SK-N-SH treated with all-trans-retinoic acid at 6 μM for 48 hours (cell line): ENCODE data around the gene CAMK2B.
"Not testable (repeated sequence)": the region's sequence is repeated elsewhere in the genome, so short reads cannot be mapped to it uniquely, and the experiment has no call there.

Source experiments
- ATAC-seq: fragments of 200-7000 bp; cut with Tn5 transposase; 3 replicates; pipeline ENCODE4 v1.9.1; 2020; ENCODE audit warnings: mild to moderate bottlenecking, moderate library complexity
- ARNTL ChIP-seq: fragments of 450-650 bp; formaldehyde crosslinking; IDR thresholded peaks from 2 replicates; pipeline ENCODE4 v1.5.0; 2020; ENCODE audit warnings: low read depth, mild to moderate bottlenecking, moderate library complexity, borderline replicate concordance
- CSDC2 ChIP-seq: fragments of 250-450 bp; sonication (Bioruptor Pico); IDR thresholded peaks from 2 replicates; pipeline ENCODE4 v1.5.0; 2020; ENCODE audit warnings: mild to moderate bottlenecking, moderate library complexity
- CSRNP3 ChIP-seq: fragments of 250-450 bp; sonication (Bioruptor Pico); IDR thresholded peaks from 2 replicates; pipeline ENCODE4 v1.5.1; 2021; ENCODE audit warnings: mild to moderate bottlenecking, moderate library complexity
- ESRRG ChIP-seq: fragments of 250-450 bp; sonication (Bioruptor Pico); IDR thresholded peaks from 2 replicates; pipeline ENCODE4 v1.6.1; 2021; ENCODE audit warnings: mild to moderate bottlenecking
- GLIS3 ChIP-seq: fragments of 250-450 bp; sonication (Bioruptor Pico); IDR thresholded peaks from 2 replicates; pipeline ENCODE4 v1.5.0; 2020; ENCODE audit warnings: mild to moderate bottlenecking, moderate library complexity
- ISL1 ChIP-seq: fragments of 250-450 bp; sonication (Bioruptor Pico); IDR thresholded peaks from 2 replicates; pipeline ENCODE4 v2.1.2; 2022; ENCODE audit warnings: mild to moderate bottlenecking, moderate library complexity
- OSR1 ChIP-seq: fragments of 250-450 bp; sonication (Bioruptor Pico); IDR thresholded peaks from 2 replicates; pipeline ENCODE4 v1.8.0; 2022; ENCODE audit warnings: moderate library complexity, mild to moderate bottlenecking, inconsistent platforms
- POU6F1 ChIP-seq: fragments of 250-450 bp; sonication (Bioruptor Pico); IDR thresholded peaks from 2 replicates; pipeline ENCODE4 v1.8.0; 2021; ENCODE audit warnings: low read depth, mild to moderate bottlenecking, moderate library complexity, borderline replicate concordance
- PPARA ChIP-seq: fragments of 250-450 bp; sonication (Bioruptor Pico); IDR thresholded peaks from 2 replicates; pipeline ENCODE4 v1.5.0; 2020; ENCODE audit warnings: mild to moderate bottlenecking, borderline replicate concordance
- RARB ChIP-seq: fragments of 250-450 bp; sonication (Bioruptor Pico); IDR thresholded peaks from 2 replicates; pipeline ENCODE4 v1.8.0; 2021; ENCODE audit warnings: mild to moderate bottlenecking, moderate library complexity
- SNAI2 ChIP-seq: fragments of 250-450 bp; sonication (Bioruptor Pico); IDR thresholded peaks from 2 replicates; pipeline ENCODE4 v1.5.0; 2020; ENCODE audit warnings: mild to moderate bottlenecking, moderate library complexity
- TCF4 ChIP-seq: fragments of 250-450 bp; sonication (Bioruptor Pico); IDR thresholded peaks from 2 replicates; pipeline ENCODE4 v1.8.0; 2021; ENCODE audit warnings: mild to moderate bottlenecking, moderate library complexity, borderline replicate concordance
- TSHZ2 ChIP-seq: fragments of 250-450 bp; sonication (Bioruptor Pico); IDR thresholded peaks from 2 replicates; pipeline ENCODE4 v1.5.0; 2020; ENCODE audit warnings: mild to moderate bottlenecking, moderate library complexity
- ZC3H10 ChIP-seq: fragments of 250-450 bp; sonication (Bioruptor Pico); IDR thresholded peaks from 2 replicates; pipeline ENCODE4 v1.5.1; 2021; ENCODE audit warnings: mild to moderate bottlenecking, moderate library complexity
- ZFP3 ChIP-seq: fragments of 250-450 bp; sonication (Bioruptor Pico); IDR thresholded peaks from 2 replicates; pipeline ENCODE4 v1.5.0; 2020; ENCODE audit warnings: mild to moderate bottlenecking, moderate library complexity
- ZNF565 ChIP-seq: fragments of 450-650 bp; formaldehyde crosslinking; conservative IDR thresholded peaks from 2 replicates; pipeline ENCODE4 v1.5.0; 2020; ENCODE audit warnings: low read depth, mild to moderate bottlenecking, moderate library complexity
- ZNF70 ChIP-seq: fragments of 450-650 bp; formaldehyde crosslinking; IDR thresholded peaks from 2 replicates; pipeline ENCODE4 v1.5.0; 2020; ENCODE audit warnings: mild to moderate bottlenecking, moderate library complexity
- ZNF8 ChIP-seq: fragments of 450-650 bp; formaldehyde crosslinking; IDR thresholded peaks from 2 replicates; pipeline ENCODE4 v1.5.0; 2020; ENCODE audit warnings: mild to moderate bottlenecking, moderate library complexity
- TF ChIP-seq, protein P1 (sequence below): fragments of 250-450 bp; sonication (Bioruptor Pico); IDR thresholded peaks from 2 replicates; pipeline ENCODE4 v1.8.0; 2020; ENCODE audit warnings: mild to moderate bottlenecking, moderate library complexity, borderline replicate concordance
- TF ChIP-seq, protein P2 (sequence below): fragments of 250-450 bp; sonication (Bioruptor Pico); IDR thresholded peaks from 2 replicates; pipeline ENCODE4 v1.5.1; 2020; ENCODE audit warnings: low read depth, mild to moderate bottlenecking, moderate library complexity

CAMK2B gene

GRCh38 chr7:44201813-44202212 is 123.6 kb downstream of the CAMK2B start:
- ATAC-seq = peak; percentile 2; the same call in 2 of the 3 replicates
- no peak for TF ChIP-seq ESRRG (CRISPR knock-in tag)
- TF ChIP-seq ZNF565 (CRISPR knock-in tag) = no peak
- TF ChIP-seq ZFP3 = no peak
- TF ChIP-seq OSR1 = no peak
- TF ChIP-seq ZC3H10 (CRISPR knock-in tag) = no peak

DNA sequence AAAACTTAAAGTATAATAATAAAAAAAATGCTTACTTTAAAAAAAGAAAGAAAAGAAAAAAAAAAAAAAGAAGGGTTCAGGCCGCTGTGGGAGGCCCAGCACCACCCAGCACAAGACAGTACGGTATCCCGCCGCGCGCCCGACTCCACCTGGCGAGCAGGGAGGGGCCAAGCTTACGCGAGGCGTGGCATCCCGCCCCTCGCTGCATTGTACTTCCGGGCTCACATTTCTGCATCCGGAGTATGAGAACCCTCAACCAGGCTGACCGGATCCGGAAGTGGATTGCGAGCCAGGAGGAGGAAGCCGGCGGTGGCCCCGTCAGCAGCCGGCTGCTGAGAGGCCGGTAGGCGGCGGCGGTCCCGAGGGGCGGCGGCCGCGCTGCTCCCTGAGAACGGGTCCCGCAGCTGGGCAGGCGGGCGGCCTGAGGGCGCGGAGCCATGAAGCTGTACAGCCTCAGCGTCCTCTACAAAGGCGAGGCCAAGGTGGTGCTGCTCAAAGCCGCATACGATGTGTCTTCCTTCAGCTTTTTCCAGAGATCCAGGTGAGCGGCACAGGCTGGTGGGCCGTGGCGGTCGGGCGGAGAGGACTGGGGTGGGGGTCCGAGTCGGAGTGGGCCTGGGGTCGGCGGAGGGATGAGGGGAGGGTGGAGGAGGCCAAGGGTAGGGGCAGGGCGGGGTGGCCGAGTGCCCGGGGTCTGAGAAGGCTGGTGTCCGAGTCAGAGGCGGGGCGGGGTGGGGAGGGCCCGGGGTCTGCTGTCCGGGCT is 124.5 kb downstream of the CAMK2B start, which contains the start of gene YKT6:
Gene YKT6, plus strand, starts transcription at position 280 of the 763 bp plus-strand sequence. Its CDS starts 158 bp downstream, at position 438.
- ATAC-seq = peak; percentile 97
- TF ChIP-seq ISL1 = no peak
- TF ChIP-seq ESRRG (CRISPR knock-in tag) = no peak
- TF ChIP-seq TSHZ2 (CRISPR knock-in tag) = no peak
- TF ChIP-seq, protein P1, sequence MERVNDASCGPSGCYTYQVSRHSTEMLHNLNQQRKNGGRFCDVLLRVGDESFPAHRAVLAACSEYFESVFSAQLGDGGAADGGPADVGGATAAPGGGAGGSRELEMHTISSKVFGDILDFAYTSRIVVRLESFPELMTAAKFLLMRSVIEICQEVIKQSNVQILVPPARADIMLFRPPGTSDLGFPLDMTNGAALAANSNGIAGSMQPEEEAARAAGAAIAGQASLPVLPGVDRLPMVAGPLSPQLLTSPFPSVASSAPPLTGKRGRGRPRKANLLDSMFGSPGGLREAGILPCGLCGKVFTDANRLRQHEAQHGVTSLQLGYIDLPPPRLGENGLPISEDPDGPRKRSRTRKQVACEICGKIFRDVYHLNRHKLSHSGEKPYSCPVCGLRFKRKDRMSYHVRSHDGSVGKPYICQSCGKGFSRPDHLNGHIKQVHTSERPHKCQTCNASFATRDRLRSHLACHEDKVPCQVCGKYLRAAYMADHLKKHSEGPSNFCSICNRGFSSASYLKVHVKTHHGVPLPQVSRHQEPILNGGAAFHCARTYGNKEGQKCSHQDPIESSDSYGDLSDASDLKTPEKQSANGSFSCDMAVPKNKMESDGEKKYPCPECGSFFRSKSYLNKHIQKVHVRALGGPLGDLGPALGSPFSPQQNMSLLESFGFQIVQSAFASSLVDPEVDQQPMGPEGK (CRISPR knock-in tag) = no peak
- no peak for TF ChIP-seq ZNF565 (CRISPR knock-in tag)
- TF ChIP-seq TCF4 = no peak
- no peak for TF ChIP-seq CSDC2 (CRISPR knock-in tag)
- no peak for TF ChIP-seq ZC3H10 (CRISPR knock-in tag)
- no peak for TF ChIP-seq ZNF70
- TF ChIP-seq, protein P2, sequence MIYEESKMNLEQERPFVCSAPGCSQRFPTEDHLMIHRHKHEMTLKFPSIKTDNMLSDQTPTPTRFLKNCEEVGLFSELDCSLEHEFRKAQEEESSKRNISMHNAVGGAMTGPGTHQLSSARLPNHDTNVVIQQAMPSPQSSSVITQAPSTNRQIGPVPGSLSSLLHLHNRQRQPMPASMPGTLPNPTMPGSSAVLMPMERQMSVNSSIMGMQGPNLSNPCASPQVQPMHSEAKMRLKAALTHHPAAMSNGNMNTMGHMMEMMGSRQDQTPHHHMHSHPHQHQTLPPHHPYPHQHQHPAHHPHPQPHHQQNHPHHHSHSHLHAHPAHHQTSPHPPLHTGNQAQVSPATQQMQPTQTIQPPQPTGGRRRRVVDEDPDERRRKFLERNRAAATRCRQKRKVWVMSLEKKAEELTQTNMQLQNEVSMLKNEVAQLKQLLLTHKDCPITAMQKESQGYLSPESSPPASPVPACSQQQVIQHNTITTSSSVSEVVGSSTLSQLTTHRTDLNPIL (CRISPR knock-in tag) = no peak
- no peak for TF ChIP-seq RARB
- TF ChIP-seq ZNF8 = no peak
- TF ChIP-seq PPARA (CRISPR knock-in tag) = no peak
- TF ChIP-seq CSRNP3 (CRISPR knock-in tag) = no peak
- TF ChIP-seq GLIS3 (CRISPR knock-in tag) = no peak
- TF ChIP-seq ZFP3 = no peak
- no peak for TF ChIP-seq SNAI2 (CRISPR knock-in tag)
- no peak for TF ChIP-seq ARNTL (CRISPR knock-in tag)
- TF ChIP-seq POU6F1 (CRISPR knock-in tag) = no peak
- no peak for TF ChIP-seq OSR1

- ATAC-seq = not testable (repeated sequence)
Observed at GRCh38 chr7:44200163-44200562, 125.2 kb downstream of the CAMK2B start.
